ENCODE data around the gene RYR2.

The RYR2 gene

DNA sequence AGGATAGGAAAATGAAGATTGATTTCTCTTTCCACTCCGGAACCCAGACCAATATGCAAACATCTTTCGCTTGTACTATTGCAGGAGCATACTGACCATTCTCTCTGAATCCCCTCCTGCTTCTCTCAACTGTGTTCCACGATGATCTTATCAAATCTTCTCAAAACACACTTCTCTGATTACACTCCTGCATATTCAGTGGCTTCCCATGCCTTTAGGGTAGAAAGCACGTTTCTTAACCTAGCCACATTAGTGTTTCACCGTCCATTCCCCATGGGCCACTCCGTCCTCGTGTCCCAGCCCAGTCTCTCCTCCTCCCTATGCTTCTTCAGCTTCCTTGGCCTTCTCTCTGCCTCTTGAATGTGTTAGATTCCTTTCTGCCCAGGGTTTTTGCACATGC lies 650.3 kb downstream of the RYR2 start:
- Histone ChIP-seq H3K4me3 (ENCODE audit: insufficient read depth, low read depth, low read length, poor library complexity, severe bottlenecking) (no peak overlapping the region), H3K4me1 (ENCODE audit: control insufficient read depth, insufficient read depth, low read length, poor library complexity, severe bottlenecking) (no peaks in the 10 kb centered on the region), H3K9me3 (ENCODE audit: control insufficient read depth, low read length) (no peaks in the 10 kb centered on the region), H3K27ac (ENCODE audit: insufficient read depth, low read length, poor library complexity, severe bottlenecking) (no peak overlapping the region), H3K36me3 (ENCODE audit: control insufficient read depth, insufficient read depth, low read length) (no peaks in the 10 kb centered on the region), H3K27me3 (replicated peaks; ENCODE audit: control insufficient read depth, insufficient read depth, low read length, poor library complexity, severe bottlenecking) (no peaks in the 10 kb centered on the region)
- no peak for DNase-seq

DNA sequence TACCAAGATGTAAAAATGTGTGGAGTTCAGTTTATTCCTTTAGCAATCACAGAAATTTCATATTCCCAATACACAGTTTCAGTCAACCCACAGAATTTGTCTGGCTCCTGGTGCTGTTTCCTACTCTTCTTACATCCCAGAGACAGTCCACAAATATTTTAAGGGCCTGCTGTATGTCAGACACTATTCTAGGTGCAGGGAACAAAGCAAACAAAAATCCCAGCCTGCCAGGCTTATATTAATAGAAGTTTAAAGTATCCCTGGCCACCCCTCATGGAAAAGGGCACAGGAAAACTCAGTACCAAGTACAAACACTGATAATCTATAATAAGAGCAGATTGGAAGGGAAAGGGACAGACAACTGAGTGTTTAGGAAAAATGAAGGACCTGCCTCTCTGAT lies 653.9 kb downstream of the RYR2 start:
- Histone ChIP-seq H3K4me1 (ENCODE audit: control insufficient read depth, insufficient read depth, low read length, poor library complexity, severe bottlenecking) (no peaks in the 10 kb centered on the region), H3K27me3 (replicated peaks; ENCODE audit: control insufficient read depth, insufficient read depth, low read length, poor library complexity, severe bottlenecking) (no peaks in the 10 kb centered on the region), H3K27ac (ENCODE audit: insufficient read depth, low read length, poor library complexity, severe bottlenecking) (no peak overlapping the region), H3K9me3 (ENCODE audit: control insufficient read depth, low read length) (no peaks in the 10 kb centered on the region), H3K4me3 (ENCODE audit: insufficient read depth, low read depth, low read length, poor library complexity, severe bottlenecking) (no peak overlapping the region), H3K36me3 (ENCODE audit: control insufficient read depth, insufficient read depth, low read length) (no peaks in the 10 kb centered on the region)
- DNase-seq = no peak

DNA sequence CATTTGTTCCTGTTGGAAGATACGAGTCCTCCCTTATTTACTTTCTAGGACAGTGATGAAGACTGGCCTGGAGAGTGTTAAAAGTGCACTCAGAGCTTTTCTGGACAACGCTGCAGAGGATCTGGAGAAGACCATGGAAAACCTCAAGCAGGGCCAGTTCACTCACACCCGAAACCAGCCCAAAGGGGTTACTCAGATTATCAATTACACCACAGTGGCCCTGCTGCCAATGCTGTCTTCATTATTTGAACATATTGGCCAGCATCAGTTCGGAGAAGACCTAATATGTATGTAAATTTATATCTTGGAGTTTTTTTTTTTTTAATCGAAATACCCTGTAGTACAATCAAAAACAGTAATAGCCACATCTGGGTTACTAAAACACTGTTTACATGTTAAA lies 658.2 kb downstream of the RYR2 start:
- Histone ChIP-seq H3K4me3 (ENCODE audit: insufficient read depth, low read depth, low read length, poor library complexity, severe bottlenecking) (no peak overlapping the region), H3K27ac (ENCODE audit: insufficient read depth, low read length, poor library complexity, severe bottlenecking) (no peak overlapping the region), H3K9me3 (ENCODE audit: control insufficient read depth, low read length) (no peaks in the 10 kb centered on the region), H3K36me3 (ENCODE audit: control insufficient read depth, insufficient read depth, low read length) (no peaks in the 10 kb centered on the region), H3K27me3 (replicated peaks; ENCODE audit: control insufficient read depth, insufficient read depth, low read length, poor library complexity, severe bottlenecking) (no peaks in the 10 kb centered on the region), H3K4me1 (ENCODE audit: control insufficient read depth, insufficient read depth, low read length, poor library complexity, severe bottlenecking) (no peaks in the 10 kb centered on the region)
- DNase-seq = no peak

DNA sequence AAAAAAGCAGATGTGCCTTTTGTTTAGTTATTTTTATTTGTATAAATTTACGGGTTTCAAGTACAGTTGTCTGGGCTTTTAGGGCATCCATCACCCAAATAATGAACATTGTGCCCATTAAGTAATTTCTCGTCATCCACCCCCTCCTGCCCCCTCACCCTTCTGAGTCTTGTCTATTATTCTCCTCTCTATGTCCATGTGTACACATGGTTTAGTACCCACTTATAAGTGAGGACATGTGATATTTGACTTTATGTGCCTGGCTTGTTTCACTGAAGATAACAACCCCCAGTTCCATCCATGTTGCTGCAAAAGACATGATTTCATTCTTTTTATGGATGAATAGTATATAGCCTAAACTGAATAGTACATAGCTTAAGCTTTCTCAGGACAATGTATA lies 659.5 kb downstream of the RYR2 start:
- Histone ChIP-seq H3K27ac (ENCODE audit: insufficient read depth, low read length, poor library complexity, severe bottlenecking) (no peak overlapping the region), H3K27me3 (replicated peaks; ENCODE audit: control insufficient read depth, insufficient read depth, low read length, poor library complexity, severe bottlenecking) (no peaks in the 10 kb centered on the region), H3K36me3 (ENCODE audit: control insufficient read depth, insufficient read depth, low read length) (no peaks in the 10 kb centered on the region), H3K9me3 (ENCODE audit: control insufficient read depth, low read length) (no peaks in the 10 kb centered on the region), H3K4me3 (ENCODE audit: insufficient read depth, low read depth, low read length, poor library complexity, severe bottlenecking) (no peak overlapping the region), H3K4me1 (ENCODE audit: control insufficient read depth, insufficient read depth, low read length, poor library complexity, severe bottlenecking) (no peaks in the 10 kb centered on the region)
- no peak for DNase-seq

DNA sequence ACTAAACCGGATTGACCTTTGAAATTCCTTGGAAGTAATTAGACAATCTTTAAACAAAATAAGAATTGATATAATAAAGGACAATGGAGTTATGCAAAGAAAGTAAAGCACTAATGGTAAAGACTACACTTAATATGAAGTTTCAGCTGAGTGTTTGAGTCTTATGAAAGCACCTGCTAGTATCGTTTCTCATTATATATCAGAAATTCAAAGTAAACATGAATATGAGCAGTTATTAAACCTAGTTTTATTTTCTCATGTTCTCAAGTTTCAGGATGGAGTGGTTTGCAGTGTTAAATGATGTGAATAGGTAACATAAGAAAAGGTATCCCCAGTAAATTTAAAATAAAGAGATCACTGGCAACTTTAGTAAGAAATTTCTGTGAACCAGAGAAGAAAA lies 660.2 kb downstream of the RYR2 start:
- Histone ChIP-seq H3K27me3 (replicated peaks; ENCODE audit: control insufficient read depth, insufficient read depth, low read length, poor library complexity, severe bottlenecking) (no peaks in the 10 kb centered on the region), H3K27ac (ENCODE audit: insufficient read depth, low read length, poor library complexity, severe bottlenecking) (no peak overlapping the region)

DNA sequence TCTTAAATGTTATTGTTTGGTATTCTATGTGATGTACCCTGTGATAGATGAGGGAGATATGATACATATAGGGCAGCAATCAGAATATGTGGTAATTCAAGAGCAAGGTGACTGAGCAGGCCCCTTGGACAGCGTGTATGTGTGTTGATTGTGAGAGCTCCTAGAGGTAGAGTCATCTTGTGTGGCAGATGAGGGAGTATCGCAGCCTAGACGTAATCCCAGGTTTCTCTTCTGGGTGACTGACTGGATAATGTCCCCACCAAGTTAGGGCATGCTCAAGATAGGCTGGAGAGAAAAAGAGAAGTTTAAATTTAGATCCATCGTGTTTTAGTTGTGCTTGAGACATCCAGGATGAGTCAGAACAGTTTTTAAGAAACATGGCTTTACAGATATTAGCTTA lies 663.5 kb downstream of the RYR2 start:
- no peak for DNase-seq
- no peaks in the 10 kb centered on the region for H3K9me3 ChIP-seq (ENCODE audit: control insufficient read depth, low read length)
- no peaks in the 10 kb centered on the region for H3K4me1 ChIP-seq (ENCODE audit: control insufficient read depth, insufficient read depth, low read length, poor library complexity, severe bottlenecking)
- H3K4me3 ChIP-seq (ENCODE audit: insufficient read depth, low read depth, low read length, poor library complexity, severe bottlenecking) = no peak overlapping the region
- H3K36me3 ChIP-seq (ENCODE audit: control insufficient read depth, insufficient read depth, low read length) = no peaks in the 10 kb centered on the region
- H3K27me3 ChIP-seq (replicated peaks; ENCODE audit: control insufficient read depth, insufficient read depth, low read length, poor library complexity, severe bottlenecking) = no peaks in the 10 kb centered on the region
- no peak overlapping the region for H3K27ac ChIP-seq (ENCODE audit: insufficient read depth, low read length, poor library complexity, severe bottlenecking)

More for the DNA sequence above, 660.2 kb downstream of the RYR2 start:
- Histone ChIP-seq H3K4me3 (ENCODE audit: insufficient read depth, low read depth, low read length, poor library complexity, severe bottlenecking) (no peak overlapping the region), H3K9me3 (ENCODE audit: control insufficient read depth, low read length) (no peaks in the 10 kb centered on the region), H3K36me3 (ENCODE audit: control insufficient read depth, insufficient read depth, low read length) (no peaks in the 10 kb centered on the region), H3K4me1 (ENCODE audit: control insufficient read depth, insufficient read depth, low read length, poor library complexity, severe bottlenecking) (no peaks in the 10 kb centered on the region)
- no peak for DNase-seq

DNA sequence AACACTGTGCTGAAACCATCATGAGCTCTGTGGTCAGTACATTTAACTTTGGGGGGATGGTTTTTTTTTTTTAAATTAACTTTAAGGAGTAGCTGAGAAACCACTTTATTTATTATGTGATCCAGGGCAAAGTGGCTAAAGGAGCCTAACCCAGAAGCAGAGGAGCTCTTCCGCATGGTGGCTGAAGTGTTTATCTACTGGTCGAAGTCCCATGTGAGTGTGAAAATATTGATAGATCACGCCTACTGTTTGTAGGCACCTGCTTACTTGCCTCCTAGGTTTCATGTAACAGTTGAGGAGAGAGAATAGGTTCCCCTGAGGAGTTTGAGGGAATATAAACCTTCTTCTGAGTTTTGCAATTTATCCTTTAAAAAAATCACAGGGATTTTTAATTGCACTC lies 667.4 kb downstream of the RYR2 start:
- no peaks in the 10 kb centered on the region for H3K4me1 ChIP-seq (ENCODE audit: control insufficient read depth, insufficient read depth, low read length, poor library complexity, severe bottlenecking)
- no peaks in the 10 kb centered on the region for H3K9me3 ChIP-seq (ENCODE audit: control insufficient read depth, low read length)
- no peak overlapping the region for H3K27ac ChIP-seq (ENCODE audit: insufficient read depth, low read length, poor library complexity, severe bottlenecking)

DNA sequence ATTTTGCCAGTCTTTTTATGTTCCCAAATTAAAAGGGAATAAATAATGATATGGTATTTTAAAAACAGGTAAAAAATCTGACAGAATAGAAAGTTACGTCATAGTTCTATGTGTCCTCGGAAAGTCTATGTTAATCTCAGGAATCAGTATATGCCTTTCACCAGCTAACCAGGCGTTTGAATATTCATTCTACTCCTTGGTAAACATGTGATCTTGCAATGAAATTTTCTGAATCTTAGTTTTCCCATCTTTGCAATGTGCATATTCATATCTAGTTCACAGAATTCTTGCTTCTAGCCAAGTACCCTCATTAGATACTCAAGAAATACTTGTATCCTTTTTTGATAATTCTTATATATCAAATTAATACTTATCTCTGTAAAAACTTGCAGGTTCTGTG lies 669.3 kb downstream of the RYR2 start:
- H3K9me3 ChIP-seq (ENCODE audit: control insufficient read depth, low read length) = no peaks in the 10 kb centered on the region

More for the DNA sequence above, 667.4 kb downstream of the RYR2 start:
- Histone ChIP-seq H3K36me3 (ENCODE audit: control insufficient read depth, insufficient read depth, low read length) (no peaks in the 10 kb centered on the region), H3K27me3 (replicated peaks; ENCODE audit: control insufficient read depth, insufficient read depth, low read length, poor library complexity, severe bottlenecking) (no peaks in the 10 kb centered on the region), H3K4me3 (ENCODE audit: insufficient read depth, low read depth, low read length, poor library complexity, severe bottlenecking) (no peak overlapping the region)
- DNase-seq = no peak

DNA sequence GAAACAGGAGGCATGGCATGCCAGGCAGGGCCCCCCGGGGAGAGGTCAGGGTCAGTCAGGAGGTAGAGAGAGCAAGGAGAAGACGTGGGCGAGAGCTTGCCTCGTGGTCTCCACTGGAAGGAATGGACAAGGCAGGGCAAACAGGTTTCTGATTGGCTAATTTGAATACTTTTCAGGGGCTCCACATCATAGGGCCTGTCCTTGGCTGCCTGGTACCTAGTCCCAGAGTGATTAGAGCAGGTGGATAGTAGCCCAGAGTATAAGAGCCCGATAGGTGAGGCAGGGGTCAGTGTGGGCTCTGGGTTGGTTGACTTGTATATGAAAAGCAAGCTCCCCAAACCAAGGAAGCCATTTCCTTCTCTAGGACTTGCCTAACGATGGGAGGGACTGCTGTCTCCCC lies 670.1 kb downstream of the RYR2 start:
- Histone ChIP-seq H3K4me3 (ENCODE audit: insufficient read depth, low read depth, low read length, poor library complexity, severe bottlenecking) (no peak overlapping the region), H3K36me3 (ENCODE audit: control insufficient read depth, insufficient read depth, low read length) (no peaks in the 10 kb centered on the region), H3K4me1 (ENCODE audit: control insufficient read depth, insufficient read depth, low read length, poor library complexity, severe bottlenecking) (no peaks in the 10 kb centered on the region), H3K27ac (ENCODE audit: insufficient read depth, low read length, poor library complexity, severe bottlenecking) (no peak overlapping the region), H3K9me3 (ENCODE audit: control insufficient read depth, low read length) (no peaks in the 10 kb centered on the region), H3K27me3 (replicated peaks; ENCODE audit: control insufficient read depth, insufficient read depth, low read length, poor library complexity, severe bottlenecking) (no peaks in the 10 kb centered on the region)
- DNase-seq = no peak

More for the DNA sequence above, 669.3 kb downstream of the RYR2 start:
- DNase-seq = no peak
- Histone ChIP-seq H3K27me3 (replicated peaks; ENCODE audit: control insufficient read depth, insufficient read depth, low read length, poor library complexity, severe bottlenecking) (no peaks in the 10 kb centered on the region), H3K36me3 (ENCODE audit: control insufficient read depth, insufficient read depth, low read length) (no peaks in the 10 kb centered on the region), H3K27ac (ENCODE audit: insufficient read depth, low read length, poor library complexity, severe bottlenecking) (no peak overlapping the region), H3K4me1 (ENCODE audit: control insufficient read depth, insufficient read depth, low read length, poor library complexity, severe bottlenecking) (no peaks in the 10 kb centered on the region), H3K4me3 (ENCODE audit: insufficient read depth, low read depth, low read length, poor library complexity, severe bottlenecking) (no peak overlapping the region)

DNA sequence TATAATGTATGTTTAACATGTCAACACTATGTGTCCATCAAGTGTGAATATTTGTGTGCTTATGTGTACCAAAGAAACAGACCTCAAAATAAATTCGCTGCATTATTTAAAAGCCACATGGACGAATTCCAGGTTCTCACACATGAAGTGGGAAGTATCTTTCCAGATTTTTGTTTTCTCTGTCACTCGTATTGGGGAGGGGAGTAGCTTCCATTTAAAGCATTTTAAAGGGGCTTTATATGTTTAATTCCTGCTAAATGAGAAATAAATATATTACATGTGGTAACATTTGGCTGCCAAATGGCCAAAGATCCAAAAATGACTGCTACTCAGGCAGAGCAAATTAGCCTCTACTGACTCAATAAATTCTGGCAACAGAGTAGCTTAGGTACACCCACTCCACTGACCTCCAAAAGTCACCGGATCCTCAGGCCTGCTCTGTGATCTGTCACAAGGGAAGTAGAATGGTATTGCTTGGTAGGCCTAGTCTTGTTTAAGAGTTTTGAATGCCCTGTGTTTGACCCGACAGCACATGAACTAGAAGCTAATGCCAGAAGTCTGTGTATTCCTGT lies 670.7 kb downstream of the RYR2 start:
- Histone ChIP-seq H3K27me3 (replicated peaks; ENCODE audit: control insufficient read depth, insufficient read depth, low read length, poor library complexity, severe bottlenecking) (no peaks in the 10 kb centered on the region), H3K36me3 (ENCODE audit: control insufficient read depth, insufficient read depth, low read length) (no peaks in the 10 kb centered on the region), H3K27ac (ENCODE audit: insufficient read depth, low read length, poor library complexity, severe bottlenecking) (no peak overlapping the region), H3K4me1 (ENCODE audit: control insufficient read depth, insufficient read depth, low read length, poor library complexity, severe bottlenecking) (no peaks in the 10 kb centered on the region), H3K4me3 (ENCODE audit: insufficient read depth, low read depth, low read length, poor library complexity, severe bottlenecking) (no peak overlapping the region), H3K9me3 (ENCODE audit: control insufficient read depth, low read length) (no peaks in the 10 kb centered on the region)
- no peak for DNase-seq
